ENCODE measurements around the gene NSMCE4A.

GRCh38 chr10:121994429-121994941 lies 19.5 kb upstream of the NSMCE4A start:
- TF ChIP-seq CTCF (IDR thresholded peaks at IDR 0.05), result peak in 1 of 7 experiments; percentile 13
- TF ChIP-seq POLR2A (IDR thresholded peaks at IDR 0.05), result peak in 2 of 3 donors; percentile 25 to 30

All from body of pancreas (tissue), 4 donors.